H9 (cell line): ENCODE data around the gene TOP1. TPM values are rescaled to one million over a fixed set of nuclear protein-coding genes. Genes with fewer than 3 reads are reported as not detected.

Experiments
- DNase-seq: peaks from one replicate; pipeline ENCODE4 v3.0.0-alpha.2; 2017
- H2AFZ ChIP-seq: one replicate; pipeline ENCODE4 v1.6.1; 2013; ENCODE audit warnings: mild to moderate bottlenecking, low read length, control low read depth, moderate library complexity
- H2AK5ac ChIP-seq: 2 replicates; pipeline ENCODE4 v1.6.1; 2013; ENCODE audit warnings: low read length, control low read depth, mixed read lengths; ENCODE audit not compliant: insufficient read length
- H2BK120ac ChIP-seq: one replicate; pipeline ENCODE4 v1.6.1; 2013; ENCODE audit warnings: low read depth, mild to moderate bottlenecking, low read length, control low read depth, inconsistent platforms; ENCODE audit not compliant: poor library complexity, severe bottlenecking
- H2BK12ac ChIP-seq: 2 replicates; pipeline ENCODE4 v1.6.1; 2013; ENCODE audit warnings: low read length, control low read depth, mixed read lengths, low read depth; ENCODE audit not compliant: insufficient read length
- H2BK15ac ChIP-seq: 2 replicates; pipeline ENCODE4 v1.6.1; 2013; ENCODE audit warnings: low read depth, low read length, control low read depth
- H2BK20ac ChIP-seq: one replicate; pipeline ENCODE4 v1.6.1; 2013; ENCODE audit warnings: low read depth, mild to moderate bottlenecking, low read length, control low read depth, inconsistent platforms; ENCODE audit not compliant: poor library complexity, severe bottlenecking
- H2BK5ac ChIP-seq: 2 replicates; pipeline ENCODE4 v1.6.1; 2013; ENCODE audit warnings: low read length, control low read depth, mixed read lengths; ENCODE audit not compliant: insufficient read length
- H3K14ac ChIP-seq: 2 replicates; pipeline ENCODE4 v1.6.1; 2013; ENCODE audit warnings: low read length, control low read depth; ENCODE audit not compliant: insufficient read depth
- H3K18ac ChIP-seq: 2 replicates; pipeline ENCODE4 v1.6.1; 2013; ENCODE audit warnings: low read depth, mild to moderate bottlenecking, mixed read lengths, low read length, control low read depth; ENCODE audit not compliant: insufficient read length
- H3K23ac ChIP-seq: 2 replicates; pipeline ENCODE4 v1.6.1; 2013; ENCODE audit warnings: low read length, control low read depth, mixed read lengths, low read depth; ENCODE audit not compliant: insufficient read length
- H3K23me2 ChIP-seq: 2 replicates; pipeline ENCODE4 v1.6.1; 2013; ENCODE audit warnings: low read depth, mild to moderate bottlenecking, mixed read lengths, low read length, control low read depth; ENCODE audit not compliant: insufficient read length, poor library complexity, severe bottlenecking
- H3K27ac ChIP-seq: 2 replicates; pipeline ENCODE4 v1.5.1; 2013; ENCODE audit warnings: low read length, control low read depth, mixed read lengths, low read depth; ENCODE audit not compliant: insufficient read length
- H3K27me3 ChIP-seq: 2 replicates; pipeline ENCODE4 v1.6.1; 2013; ENCODE audit warnings: low read length, control low read depth, inconsistent platforms; ENCODE audit not compliant: insufficient read depth
- H3K4ac ChIP-seq: 2 replicates; pipeline ENCODE4 v1.6.1; 2013; ENCODE audit warnings: low read depth, mild to moderate bottlenecking, control low read depth, inconsistent platforms, low read length, moderate library complexity
- H3K4me1 ChIP-seq: 2 replicates; pipeline ENCODE4 v1.6.1; 2013; ENCODE audit warnings: low read length, control low read depth, inconsistent platforms; ENCODE audit not compliant: insufficient read depth
- H3K4me2 ChIP-seq: 2 replicates; pipeline ENCODE4 v1.6.1; 2013; ENCODE audit warnings: low read length, control low read depth, mixed read lengths; ENCODE audit not compliant: insufficient read length, insufficient read depth
- H3K56ac ChIP-seq: 2 replicates; pipeline ENCODE4 v1.6.1; 2013; ENCODE audit warnings: low read depth, mild to moderate bottlenecking, mixed read lengths, low read length, control low read depth; ENCODE audit not compliant: insufficient read length
- H3K79me1 ChIP-seq: 2 replicates; pipeline ENCODE4 v1.6.1; 2013; ENCODE audit warnings: low read depth, mild to moderate bottlenecking, moderate library complexity, low read length, control low read depth, inconsistent platforms; ENCODE audit not compliant: insufficient read depth, poor library complexity, severe bottlenecking
- H3K79me2 ChIP-seq: 2 replicates; pipeline ENCODE4 v1.6.1; 2013; ENCODE audit warnings: low read length, control low read depth, inconsistent platforms; ENCODE audit not compliant: insufficient read depth
- H3K9ac ChIP-seq: 2 replicates; pipeline ENCODE4 v1.6.1; 2013; ENCODE audit warnings: low read length, control low read depth, mixed read lengths; ENCODE audit not compliant: insufficient read length; ENCODE audit errors: extremely low read depth
- H3K9me3 ChIP-seq: one replicate; pipeline ENCODE4 v1.6.1; 2013; ENCODE audit warnings: low read depth, low read length, inconsistent platforms; ENCODE audit not compliant: control insufficient read depth
- H3T11ph ChIP-seq: one replicate; pipeline ENCODE4 v1.6.1; 2013; ENCODE audit warnings: mild to moderate bottlenecking, low read length, control low read depth, inconsistent platforms
- H4K20me1 ChIP-seq: one replicate; pipeline ENCODE4 v1.6.1; 2013; ENCODE audit not compliant: control insufficient read depth, insufficient read length, insufficient read depth
- H4K5ac ChIP-seq: 2 replicates; pipeline ENCODE4 v1.6.1; 2013; ENCODE audit warnings: low read depth, mild to moderate bottlenecking, mixed read lengths, low read length, control low read depth; ENCODE audit not compliant: insufficient read length
- H4K8ac ChIP-seq: replicated peaks from 2 replicates; pipeline ENCODE4 v1.6.1; 2013; ENCODE audit warnings: low read length, control low read depth, mixed read lengths, low read depth; ENCODE audit not compliant: insufficient read length
- H4K91ac ChIP-seq: 2 replicates; pipeline ENCODE4 v1.6.1; 2013; ENCODE audit warnings: low read depth, mild to moderate bottlenecking, moderate library complexity, mixed read lengths, low read length, control low read depth; ENCODE audit not compliant: insufficient read length
- H3K27ac Mint-ChIP-seq, 3 experiments: 2 replicates in 2 of 3; 3 replicates in 1 of 3; pipeline ENCODE4 v1.8.0; 2020 to 2021; ENCODE audit warnings: mixed read lengths in 3 of 3, mild to moderate bottlenecking in 1 of 3, moderate library complexity in 1 of 3
- H3K27me3 Mint-ChIP-seq: 2 replicates; pipeline ENCODE4 v1.8.0; 2021; ENCODE audit warnings: low read depth, mild to moderate bottlenecking, moderate library complexity, mixed read lengths
- H3K36me3 Mint-ChIP-seq, 3 experiments: 2 replicates in 2 of 3; 3 replicates in 1 of 3; pipeline ENCODE4 v1.8.0; 2020 to 2021; ENCODE audit warnings: low read depth in 3 of 3, mixed read lengths in 3 of 3; ENCODE audit not compliant: insufficient read depth in 1 of 3
- H3K4me1 Mint-ChIP-seq, 2 experiments: 2 replicates each; pipeline ENCODE4 v1.8.0; 2020; ENCODE audit warnings: mixed read lengths in 2 of 2
- H3K4me3 Mint-ChIP-seq, 2 experiments: 2 replicates in 1 of 2; 3 replicates in 1 of 2; pipeline ENCODE4 v1.8.0; 2020 to 2021; ENCODE audit warnings: mild to moderate bottlenecking in 2 of 2, mixed read lengths in 2 of 2, moderate library complexity in 1 of 2
- H3K9me3 Mint-ChIP-seq, 2 experiments: 2 replicates in 1 of 2; 3 replicates in 1 of 2; pipeline ENCODE4 v1.8.0; 2020; ENCODE audit warnings: mild to moderate bottlenecking in 2 of 2, mixed read lengths in 2 of 2, moderate library complexity in 1 of 2
- CTCF ChIP-seq: fragments of 200-600 bp; sonication (generic); conservative IDR thresholded peaks from 3 replicates; pipeline ENCODE4 v1.8.0; 2021; ENCODE audit warnings: antibody characterized with exemption, mild to moderate bottlenecking
- WGBS: extraction: QIAGEN DNeasy Blood & Tissue Kit; methylation state at CpG from one replicate; pipeline ENCODE4 v1.1.7; 2013; ENCODE audit warnings: missing lambda C conversion rate, low lambda C conversion rate, mixed read lengths; ENCODE audit not compliant: insufficient read length; ENCODE audit errors: extremely low coverage; 5-methylcytosine and 5-hydroxymethylcytosine counted together
- total RNA-seq: library from RNA; stranded (reverse); gene quantifications from 2 replicates; pipeline ENCODE4 v1.2.1, GENCODE V29; 2021

The TOP1 gene
- total RNA-seq, 1 experiment from 2014 or later = 96.4 TPM

GRCh38 chr20:40980828-40981310, 47.8 kb upstream of the TOP1 start:
- WGBS = no CpG with 5 or more reads among the region's 6 CpGs
- Histone ChIP-seq H3K9ac (no peak overlapping the region), H4K91ac (no peak overlapping the region), H2BK5ac (no peak overlapping the region), H2BK120ac (no peak overlapping the region), H3K56ac (no peak overlapping the region), H2BK15ac (no peak overlapping the region), H2BK12ac (no peak overlapping the region), H3K4me1 (0 out of 2 replicates have a peak, but pooled peaks cover 2% of the 10 kb centered on the region), H3K79me1 (no peaks in the 10 kb centered on the region), H4K20me1 (no peaks in the 10 kb centered on the region), H3K14ac (no peak overlapping the region), H3K27me3 (no peaks in the 10 kb centered on the region), H3K4ac (no peak overlapping the region), H2AK5ac (no peak overlapping the region), H3K79me2 (no peaks in the 10 kb centered on the region), H3K23ac (no peak overlapping the region), H4K8ac (no peak overlapping the region), H2AFZ (no peak overlapping the region), H4K5ac (no peak overlapping the region), H3K9me3 (no peaks in the 10 kb centered on the region), H3K18ac (no peak overlapping the region), H2BK20ac (no peak overlapping the region), H3K4me2 (no peak overlapping the region), H3K27ac (no peak overlapping the region), H3K23me2 (no peaks in the 10 kb centered on the region), H3T11ph (no peak overlapping the region)
- no peaks in the 10 kb centered on the region for H3K4me1 Mint-ChIP-seq
- no peak overlapping the region for H3K27ac Mint-ChIP-seq
- H3K9me3 Mint-ChIP-seq = peaks cover 20 to 21% of the 10 kb centered on the region in 2 experiments
- DNase-seq = no peak
- peaks cover 3 to 9% (median 7%) of the 10 kb centered on the region in 3 experiments; a peak in 6 of 7 replicates for H3K36me3 Mint-ChIP-seq
- peaks cover 4% of the 10 kb centered on the region; the same call in 1 of the 2 replicates for H3K27me3 Mint-ChIP-seq
- no peak overlapping the region for H3K4me3 Mint-ChIP-seq
- TF ChIP-seq CTCF = no peak
